NCI-H446 treated with DMSO at 0.1 percent for 48 hours (cell line): Measurements from ENCODE around the gene TLE1.
A peak's percentile ranks its signal among the peaks of the same experiment; 100 is the strongest.

Source experiments
- DNase-seq: peaks from one replicate; lab custom pipeline; 2025; lab: John Stamatoyannopoulos, UW

The TLE1 gene

DNA sequence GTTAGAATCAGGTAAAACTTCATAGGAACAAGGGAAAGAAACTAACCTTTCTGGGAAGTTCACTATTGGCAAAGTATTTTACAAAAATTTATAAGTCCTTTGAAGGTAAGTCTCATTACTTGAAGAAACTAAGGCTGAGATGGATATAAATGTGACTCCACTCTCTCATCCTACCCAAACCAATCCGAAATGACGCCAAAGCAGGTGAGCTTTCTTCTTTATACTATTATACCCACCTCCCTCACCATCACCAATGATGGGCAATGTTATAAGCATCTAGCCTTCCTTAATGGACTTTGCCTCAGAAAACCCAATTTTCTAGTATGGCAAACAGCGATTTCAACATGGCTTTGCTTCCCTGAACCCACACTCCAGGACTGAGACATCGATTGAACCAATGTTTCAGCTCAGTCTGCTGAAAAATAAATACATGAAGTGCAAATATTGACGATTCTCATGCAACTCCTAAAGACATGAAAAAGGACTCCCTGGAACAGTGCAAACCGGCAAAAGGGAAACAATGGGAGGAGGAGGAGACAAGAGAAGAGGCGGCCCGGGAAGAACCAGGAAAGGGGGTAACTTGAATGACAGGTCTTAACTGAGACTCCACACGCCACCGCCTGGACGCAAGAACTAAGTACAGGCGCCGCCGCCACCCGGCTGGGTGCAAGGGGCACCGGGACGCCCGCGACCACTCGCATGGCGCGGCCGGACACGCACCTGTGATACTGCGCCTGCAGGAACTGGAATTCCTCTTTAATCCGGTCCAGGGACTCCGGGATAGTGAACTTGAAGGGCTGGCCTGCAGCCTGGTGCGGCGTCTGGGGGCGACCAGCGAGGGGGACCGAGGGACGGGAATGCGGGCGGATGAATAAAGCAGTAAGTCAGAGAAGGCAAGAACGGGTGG is 2.5 kb downstream of the TLE1 start:
- peak; percentile 43 for DNase-seq

DNA sequence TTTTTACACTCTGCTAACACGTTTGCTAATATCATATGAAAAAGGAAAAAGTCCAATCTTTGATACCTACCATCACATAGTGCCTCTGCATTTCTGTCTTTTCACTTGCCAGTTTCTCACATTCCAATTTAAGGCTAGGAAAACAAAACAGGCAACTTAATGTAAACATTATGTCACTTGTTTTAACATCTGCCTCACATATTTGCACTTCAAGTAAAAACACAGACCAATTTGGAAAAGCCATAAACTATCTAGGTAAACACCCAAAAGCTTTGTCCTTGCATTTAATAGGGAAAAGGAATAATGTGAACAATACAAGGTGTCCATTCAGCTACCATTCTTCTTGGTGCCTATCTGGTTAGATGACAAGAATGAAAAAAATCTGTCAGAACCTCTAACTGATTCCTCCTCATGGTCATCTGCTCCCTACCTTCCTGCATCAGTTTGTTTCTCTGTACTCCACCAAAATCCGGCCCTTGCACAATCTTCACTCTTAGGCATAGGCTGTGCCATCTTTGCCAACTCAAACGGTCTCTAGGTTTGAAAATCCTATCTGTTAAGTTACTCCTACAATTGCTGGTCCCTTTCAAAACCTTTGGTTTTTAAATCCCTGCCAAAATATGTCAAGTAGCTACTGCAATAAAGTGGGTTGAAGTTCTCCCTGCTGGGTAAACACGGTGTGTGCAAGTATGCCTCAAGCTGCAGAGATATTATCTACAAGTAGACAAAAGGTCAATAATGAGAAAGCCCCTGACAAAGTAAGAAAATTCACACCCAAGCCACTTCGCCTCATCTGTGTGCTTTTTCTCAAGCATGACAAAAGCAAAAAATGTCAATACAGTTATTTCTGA is 3.4 kb downstream of the TLE1 start:
- DNase-seq: no peak

GRCh38 chr9:81684635-81685034 is 4.7 kb downstream of the TLE1 start:
- no peak for DNase-seq

GRCh38 chr9:81683704-81684103 is 5.6 kb downstream of the TLE1 start:
- no peak for DNase-seq

- DNase-seq: no peak
Measured at GRCh38 chr9:81683238-81683637, 6.1 kb downstream of the TLE1 start.

- no peak for DNase-seq
Measured at GRCh38 chr9:81682797-81683196, 6.5 kb downstream of the TLE1 start.

DNA sequence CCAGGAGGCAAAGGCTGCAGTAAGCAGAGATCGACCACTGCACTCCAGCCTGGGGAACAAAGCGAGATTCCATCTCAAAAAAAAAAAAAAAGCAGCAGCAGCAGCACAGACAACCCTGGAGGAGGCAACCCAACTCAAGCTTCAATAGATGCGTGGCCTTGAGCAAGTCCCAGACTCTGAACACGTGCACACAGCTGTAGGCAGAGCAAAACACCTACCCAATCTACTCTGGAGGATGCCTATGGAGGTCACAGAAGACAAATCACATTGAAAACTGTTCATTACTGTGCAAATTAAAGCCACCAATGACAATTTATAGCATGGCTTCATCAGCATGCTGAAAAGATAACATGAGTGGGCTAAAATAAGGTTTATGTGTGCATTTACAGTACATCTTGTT is 7.2 kb downstream of the TLE1 start:
- DNase-seq: no peak

DNA sequence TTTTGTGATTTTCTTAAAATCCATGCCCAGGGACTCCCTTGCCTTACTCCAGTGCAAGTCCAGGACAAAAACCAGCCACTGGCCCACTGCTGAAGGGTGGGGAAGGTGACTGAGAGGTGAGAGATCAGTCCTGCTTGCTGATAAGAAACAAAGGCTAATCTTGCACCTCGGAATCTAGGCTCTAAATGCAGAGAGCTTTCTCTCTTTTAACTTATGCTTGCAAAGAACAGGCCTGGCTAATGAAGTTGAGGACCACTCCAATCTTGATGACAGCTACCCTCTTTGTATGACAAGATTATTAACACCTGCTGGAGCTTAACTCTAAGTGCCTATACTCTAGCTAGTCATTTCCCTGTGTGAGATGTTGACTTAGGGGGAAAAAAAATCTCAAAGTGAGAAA is 8.8 kb downstream of the TLE1 start:
- DNase-seq: no peak

- no peak for DNase-seq
Measured at GRCh38 chr9:81680006-81680405, 9.3 kb downstream of the TLE1 start.

GRCh38 chr9:81678088-81678487 is 11.3 kb downstream of the TLE1 start:
- no peak for DNase-seq

GRCh38 chr9:81676395-81676794 is 13.0 kb downstream of the TLE1 start:
- no peak for DNase-seq

GRCh38 chr9:81673310-81673709 is 16.0 kb downstream of the TLE1 start:
- DNase-seq: no peak

- peak; percentile 77 for DNase-seq
Measured at GRCh38 chr9:81671880-81672280, 17.5 kb downstream of the TLE1 start.

DNA sequence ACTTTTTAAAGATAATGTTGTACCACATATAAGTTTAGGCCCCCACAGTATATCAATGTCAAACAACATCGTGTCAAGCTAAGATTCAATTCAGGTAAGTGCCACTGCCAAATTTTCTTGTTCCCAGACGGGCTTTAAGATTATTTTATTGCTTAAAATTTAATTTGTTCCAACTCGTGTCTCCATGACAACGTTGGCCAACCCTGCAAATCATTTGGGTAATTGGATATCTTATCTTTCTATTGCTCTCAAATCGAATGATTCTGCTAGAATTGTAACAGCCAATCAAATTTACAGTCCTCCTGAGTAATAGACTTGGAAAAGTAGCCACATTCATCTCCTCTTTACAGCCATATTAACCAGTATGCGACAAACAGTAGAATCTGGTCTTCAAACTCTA is 19.5 kb downstream of the TLE1 start:
- no peak for DNase-seq

- no peak for DNase-seq
Measured at GRCh38 chr9:81669041-81669651, 20.2 kb downstream of the TLE1 start.

DNA sequence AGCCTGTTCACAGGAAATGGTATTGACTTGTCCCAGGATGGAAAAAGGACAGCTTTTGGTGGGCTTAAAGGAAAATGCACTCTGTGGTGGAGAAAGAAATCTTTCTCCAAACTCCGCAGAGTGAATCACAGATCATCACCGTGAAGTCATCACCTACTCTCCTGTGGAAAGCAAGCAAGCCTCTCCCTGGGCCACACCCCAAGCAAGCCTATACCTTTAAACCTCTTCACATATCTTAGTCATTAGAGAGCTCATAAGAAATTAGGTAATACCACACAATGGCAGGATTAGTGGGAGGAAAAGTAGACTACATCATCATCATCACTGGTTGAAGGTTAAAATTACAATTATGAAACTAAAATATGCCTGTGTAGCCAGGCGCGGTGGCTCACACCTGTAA is 23.2 kb downstream of the TLE1 start:
- no peak for DNase-seq

DNA sequence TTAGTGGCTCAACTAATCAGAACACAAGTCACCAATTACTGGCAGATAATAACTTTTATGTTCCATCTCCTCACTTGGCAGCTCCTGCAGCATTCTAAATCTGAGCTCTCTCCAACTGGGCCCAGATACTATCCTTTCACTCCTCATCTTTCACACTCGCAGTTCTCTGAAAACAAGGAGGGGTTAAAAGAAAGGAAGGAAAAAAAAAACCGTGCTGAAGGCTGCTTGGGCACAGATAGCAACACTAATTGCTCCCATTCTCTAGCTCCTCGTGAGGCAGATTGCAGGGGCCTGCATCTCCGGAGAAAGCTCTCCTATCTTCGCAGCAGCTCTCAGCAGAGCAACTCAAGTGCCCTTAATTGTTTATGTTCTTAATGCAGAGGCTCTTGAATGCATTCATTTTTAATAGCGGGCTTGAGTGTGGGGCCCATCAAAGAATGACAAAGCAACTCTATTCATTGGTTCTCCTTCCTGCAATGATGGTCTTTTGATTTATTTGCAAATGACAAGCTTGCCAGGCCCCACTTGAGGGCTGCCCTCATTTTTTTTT is 23.9 kb downstream of the TLE1 start:
- DNase-seq: peak; percentile 9

DNA sequence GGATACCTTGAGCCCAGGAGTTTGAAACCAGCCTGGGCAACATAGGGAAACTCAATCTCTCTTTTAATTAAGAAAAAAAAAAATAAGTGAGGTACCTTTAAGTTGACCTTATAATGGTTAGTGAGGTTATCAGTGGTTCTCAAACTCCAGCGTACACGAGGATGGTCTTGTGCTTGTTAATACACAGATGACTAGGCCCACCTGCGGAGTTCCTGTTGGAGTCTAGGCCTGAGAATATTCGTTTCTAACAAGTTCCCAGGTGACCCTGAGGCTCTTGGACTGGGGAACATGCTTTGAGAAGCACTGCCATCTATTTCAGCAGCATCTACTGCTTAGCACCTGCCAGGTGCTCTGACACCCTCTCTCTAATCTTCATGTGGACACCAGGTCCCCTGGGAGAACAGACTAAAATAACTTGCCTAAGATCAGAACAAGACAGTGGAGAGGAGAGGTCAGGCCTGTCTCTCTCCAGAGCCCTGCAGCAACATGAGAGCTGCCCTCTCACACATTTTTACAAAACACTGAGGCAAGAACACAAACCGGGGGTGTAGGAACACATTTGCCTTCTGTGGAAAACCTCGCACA is 24.6 kb downstream of the TLE1 start:
- DNase-seq: no peak

DNA sequence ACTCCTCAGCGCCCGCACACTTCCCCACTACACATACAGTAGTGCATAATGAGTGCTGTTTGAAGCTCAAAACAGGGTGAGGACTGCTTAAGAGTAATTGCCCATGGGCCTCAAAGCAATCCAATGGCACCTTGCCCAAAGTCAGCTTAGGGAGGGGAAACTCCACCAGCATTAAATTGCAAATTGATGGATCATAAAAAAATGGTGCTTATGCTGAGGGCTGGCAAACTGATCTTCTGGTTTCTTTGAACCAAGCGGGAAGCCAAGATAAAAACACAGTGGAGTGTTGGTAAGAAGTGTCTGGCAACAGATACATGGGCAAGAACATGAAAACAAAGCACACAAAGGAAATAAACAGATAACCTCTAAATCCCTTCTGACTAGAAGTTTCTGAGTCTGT is 28.0 kb downstream of the TLE1 start:
- DNase-seq: peak; percentile 5

DNA sequence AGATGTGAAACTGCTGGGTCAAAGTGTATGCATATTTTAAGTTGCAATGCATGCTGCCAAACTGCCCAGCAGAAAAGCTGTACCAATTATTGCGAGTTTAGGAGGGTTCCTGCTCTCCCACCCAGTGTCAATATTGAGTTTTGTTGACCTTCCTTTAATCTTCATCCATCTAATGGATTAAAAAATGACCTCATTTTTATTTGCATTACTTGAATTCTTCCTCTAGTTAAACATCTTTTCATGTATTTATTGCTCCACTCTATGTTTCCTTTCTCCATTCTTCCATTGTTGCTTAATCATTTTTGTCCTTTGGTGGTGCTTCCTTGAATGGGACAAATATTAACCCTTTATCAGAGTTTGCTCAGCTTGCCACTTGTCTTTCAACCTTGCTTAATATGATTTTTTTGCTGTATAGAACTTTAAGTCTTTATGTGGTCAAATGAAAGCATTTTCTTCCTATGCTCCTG is 32.4 kb downstream of the TLE1 start:
- DNase-seq: no peak

DNA sequence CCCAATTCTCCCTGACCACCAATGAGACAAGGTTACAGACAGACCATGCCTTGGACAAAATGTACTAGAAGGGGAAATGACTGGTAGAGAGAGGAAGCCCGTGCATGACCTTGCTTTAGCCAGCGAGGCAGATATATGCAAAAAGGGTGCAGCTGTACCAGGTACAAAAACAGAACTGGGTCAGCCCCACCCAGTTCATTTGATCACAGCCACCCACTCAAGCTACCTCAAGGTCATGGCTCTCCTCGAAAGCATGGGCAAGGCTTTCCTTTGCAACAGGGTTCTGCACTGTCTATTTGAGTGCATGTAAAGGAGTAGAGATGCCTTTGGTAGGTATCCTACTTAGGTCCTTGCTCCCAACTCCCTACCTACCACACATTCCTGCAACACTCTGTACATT is 33.3 kb downstream of the TLE1 start:
- DNase-seq: no peak

- no peak for DNase-seq
Measured at GRCh38 chr9:81653240-81653639, 36.1 kb downstream of the TLE1 start.
